K562 (cell line): ENCODE results near the gene EEFSEC. TPM values are rescaled to one million over a fixed set of nuclear protein-coding genes. Genes with fewer than 3 reads are reported as not detected.

ENCODE experiments used
- DDX20 ChIP-seq: fragments of 450-650 bp; IDR thresholded peaks from 2 replicates; pipeline ENCODE4 v1.6.1; 2016; ENCODE audit warnings: missing genetic modification characterization, low read depth, mild to moderate bottlenecking, missing compliant biosample characterization, moderate library complexity
- KLF13 ChIP-seq: fragments of 450-650 bp; IDR thresholded peaks from 2 replicates; pipeline ENCODE4 v1.6.1; 2016; ENCODE audit warnings: missing genetic modification characterization, low read depth, mild to moderate bottlenecking, missing compliant biosample characterization, moderate library complexity, borderline replicate concordance
- SRSF9 ChIP-seq: fragments of 200-400 bp; formaldehyde crosslinking; IDR thresholded peaks from 2 replicates; pipeline ENCODE4 v1.6.1; 2017; ENCODE audit warnings: low read depth, low read length, borderline replicate concordance
- polyA plus RNA-seq, 8 experiments: library from polyadenylated mRNA; depleted of rRNA in 4 of 8; stranded (reverse) in 5 of 8; unstranded in 3 of 8; fragments of >200 nt; fragmentation: Nextera tagmentation in 2 of 8; fragmentation: Illumina TruSeq in 1 of 8; extraction: Ambion mirVana in 2 of 8; extraction: Trizol in 1 of 8; gene quantifications; 2 replicates each; pipeline versions ENCODE4 v1.2.1 to v1.2.3, GENCODE V29; 2011 to 2014; ENCODE audit warnings: inconsistent platforms in 1 of 8, missing spikeins in 1 of 8
- total RNA-seq, 7 experiments: library from RNA; depleted of rRNA in 6 of 7; stranded (reverse); fragments of >200 nt in 6 of 7; fragmentation: Illumina TruSeq in 2 of 7; extraction: Trizol in 2 of 7; gene quantifications; 2 replicates each; pipeline versions ENCODE4 v1.2.1 to v1.2.3, GENCODE V29; 2011 to 2021; ENCODE audit warnings: low replicate concordance in 1 of 7
- TF ChIP-seq, protein P1 (sequence below), 2 experiments: fragments of 450-650 bp in 1 of 2; sonication (generic) in 1 of 2; formaldehyde crosslinking in 1 of 2; IDR thresholded peaks; 2 replicates each; pipeline versions ENCODE4 v1.7.1 to v1.9.0; 2016 to 2022; ENCODE audit warnings: inconsistent platforms in 1 of 2, mild to moderate bottlenecking in 1 of 2, missing genetic modification reagents in 1 of 2

Gene EEFSEC
- total and polyA plus RNA-seq, 9 of the 15 experiments (the other 6 are each of a cell fraction or from before 2014, with no cell fraction given): 0.35 to 11.8 (median 7.7) TPM

DNA sequence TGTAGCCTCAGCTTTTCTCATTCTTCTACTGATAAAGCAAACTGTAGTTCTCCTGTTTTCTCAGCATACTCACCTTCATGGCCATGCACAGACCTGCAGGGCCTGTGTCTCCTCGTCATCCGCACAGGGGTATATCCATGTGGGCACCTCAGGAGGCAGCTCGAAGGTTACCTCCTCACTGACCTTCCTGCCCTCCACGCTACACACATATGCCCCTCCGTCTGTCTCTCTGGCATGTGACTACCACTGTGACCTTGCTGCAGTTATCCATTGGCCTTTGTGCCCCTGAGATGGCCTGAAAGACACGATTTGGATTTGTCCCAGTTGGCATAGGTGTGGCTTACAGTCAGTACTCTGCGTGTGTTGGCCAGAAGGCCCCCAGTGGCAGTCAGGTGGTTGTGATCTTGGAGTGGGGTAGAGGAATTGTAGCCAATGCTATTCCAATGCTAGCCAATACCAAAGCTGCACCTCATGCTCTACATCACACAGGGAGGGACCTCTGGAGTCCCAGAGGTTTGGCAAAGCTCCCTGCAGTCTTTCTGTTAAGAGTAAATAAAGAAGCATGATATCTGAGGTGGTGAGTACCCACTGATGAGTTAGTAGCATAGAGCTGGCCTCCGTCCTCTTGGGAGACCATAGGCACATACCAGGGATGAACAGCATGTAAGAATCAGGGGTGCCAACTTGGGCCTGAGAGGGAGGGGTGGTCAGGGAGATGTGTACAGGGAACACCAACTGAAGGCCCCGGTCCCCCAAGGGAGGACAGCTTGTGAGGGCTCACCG, 143.4 kb downstream of the EEFSEC start (continued):
- TF ChIP-seq, protein P1, sequence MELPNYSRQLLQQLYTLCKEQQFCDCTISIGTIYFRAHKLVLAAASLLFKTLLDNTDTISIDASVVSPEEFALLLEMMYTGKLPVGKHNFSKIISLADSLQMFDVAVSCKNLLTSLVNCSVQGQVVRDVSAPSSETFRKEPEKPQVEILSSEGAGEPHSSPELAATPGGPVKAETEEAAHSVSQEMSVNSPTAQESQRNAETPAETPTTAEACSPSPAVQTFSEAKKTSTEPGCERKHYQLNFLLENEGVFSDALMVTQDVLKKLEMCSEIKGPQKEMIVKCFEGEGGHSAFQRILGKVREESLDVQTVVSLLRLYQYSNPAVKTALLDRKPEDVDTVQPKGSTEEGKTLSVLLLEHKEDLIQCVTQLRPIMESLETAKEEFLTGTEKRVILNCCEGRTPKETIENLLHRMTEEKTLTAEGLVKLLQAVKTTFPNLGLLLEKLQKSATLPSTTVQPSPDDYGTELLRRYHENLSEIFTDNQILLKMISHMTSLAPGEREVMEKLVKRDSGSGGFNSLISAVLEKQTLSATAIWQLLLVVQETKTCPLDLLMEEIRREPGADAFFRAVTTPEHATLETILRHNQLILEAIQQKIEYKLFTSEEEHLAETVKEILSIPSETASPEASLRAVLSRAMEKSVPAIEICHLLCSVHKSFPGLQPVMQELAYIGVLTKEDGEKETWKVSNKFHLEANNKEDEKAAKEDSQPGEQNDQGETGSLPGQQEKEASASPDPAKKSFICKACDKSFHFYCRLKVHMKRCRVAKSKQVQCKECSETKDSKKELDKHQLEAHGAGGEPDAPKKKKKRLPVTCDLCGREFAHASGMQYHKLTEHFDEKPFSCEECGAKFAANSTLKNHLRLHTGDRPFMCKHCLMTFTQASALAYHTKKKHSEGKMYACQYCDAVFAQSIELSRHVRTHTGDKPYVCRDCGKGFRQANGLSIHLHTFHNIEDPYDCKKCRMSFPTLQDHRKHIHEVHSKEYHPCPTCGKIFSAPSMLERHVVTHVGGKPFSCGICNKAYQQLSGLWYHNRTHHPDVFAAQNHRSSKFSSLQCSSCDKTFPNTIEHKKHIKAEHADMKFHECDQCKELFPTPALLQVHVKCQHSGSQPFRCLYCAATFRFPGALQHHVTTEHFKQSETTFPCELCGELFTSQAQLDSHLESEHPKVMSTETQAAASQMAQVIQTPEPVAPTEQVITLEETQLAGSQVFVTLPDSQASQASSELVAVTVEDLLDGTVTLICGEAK (IDR thresholded peaks at IDR 0.05): no peak
- TF ChIP-seq, protein P1 (CRISPR knock-in tag; IDR thresholded peaks at IDR 0.05): no peak
- no peak for TF ChIP-seq SRSF9
- TF ChIP-seq KLF13 (tag): no peak
- TF ChIP-seq DDX20: no peak
